Omental fat pad (tissue), 4 donors: ENCODE data around the gene CPED1. TPM values are rescaled to one million over a fixed set of nuclear protein-coding genes. Genes with fewer than 3 reads are reported as not detected.

Experiments
- ATAC-seq: fragments of 150-250 bp; one replicate; pipeline ENCODE4 v1.9.1; 2016; ENCODE audit warnings: mild to moderate bottlenecking, moderate library complexity; ENCODE audit not compliant: low FRiP score
- DNase-seq: peaks from one replicate; pipeline ENCODE4 v3.0.0-alpha.2; 2019; ENCODE audit warnings: low spot score
- total RNA-seq, 4 donors: library from RNA; depleted of rRNA; stranded (reverse); fragments of >200 nt; gene quantifications; one replicate each; pipeline ENCODE4 v1.1.0, GENCODE V29; 2016
- TF ChIP-seq, protein P1 (sequence below), 3 donors: fragments of 450-650 bp; IDR thresholded peaks; one replicate each; pipeline ENCODE4 v1.5.1; 2016 to 2017; ENCODE audit warnings: antibody characterized with exemption in 3 of 3, mild to moderate bottlenecking in 3 of 3, moderate library complexity in 2 of 3

CPED1 gene
- total RNA-seq, 4 donors from 2014 or later = 24.9 to 63.9 (median 40.9) TPM

DNA sequence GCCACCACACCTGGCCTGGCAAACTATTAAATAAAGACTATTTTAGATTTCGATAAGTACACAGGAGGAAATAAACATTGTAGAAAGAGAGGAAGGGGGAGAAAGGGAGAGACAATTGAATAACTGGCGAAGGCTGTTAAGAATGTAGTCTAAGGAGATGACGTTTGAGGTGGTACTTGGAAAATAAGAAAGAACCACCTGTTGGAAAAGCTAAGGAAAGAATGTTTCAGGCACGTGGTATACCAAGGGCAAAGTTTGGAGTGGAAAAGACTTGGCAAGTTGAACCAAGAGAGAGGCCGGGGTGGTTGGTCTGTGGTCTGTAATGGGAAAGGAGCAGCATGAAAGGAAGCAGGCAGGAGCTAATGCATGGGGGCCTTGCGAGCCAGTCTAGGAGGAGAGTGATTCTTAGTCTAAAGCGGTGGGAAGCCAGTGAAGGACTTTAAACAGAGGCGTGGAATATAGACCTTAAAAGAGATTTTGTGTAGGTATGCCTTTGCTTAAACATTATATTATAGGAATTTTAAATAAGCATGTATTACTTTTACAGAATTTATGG, 28.5 kb upstream of the CPED1 start:
- DNase-seq (no peak), ATAC-seq (no peak)

DNA sequence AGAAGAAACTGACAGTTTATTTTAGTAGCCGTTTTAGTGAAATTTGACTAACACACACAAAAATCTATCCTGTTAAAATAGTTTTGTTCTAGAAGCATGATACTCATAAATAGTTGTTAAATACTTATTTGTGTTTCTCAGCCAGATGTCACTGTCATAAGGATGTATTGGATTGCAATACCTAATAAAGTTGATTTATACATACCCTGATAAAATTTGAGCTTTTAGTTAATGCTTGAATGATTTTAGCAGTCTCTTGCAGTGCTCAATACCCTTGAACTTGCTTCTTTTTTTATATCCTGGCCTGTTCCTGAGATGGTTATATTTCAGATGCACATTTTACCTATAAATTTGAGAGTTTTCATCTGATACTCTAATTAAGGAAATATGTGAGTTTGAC, 27.8 kb upstream of the CPED1 start:
- TF ChIP-seq, protein P1, sequence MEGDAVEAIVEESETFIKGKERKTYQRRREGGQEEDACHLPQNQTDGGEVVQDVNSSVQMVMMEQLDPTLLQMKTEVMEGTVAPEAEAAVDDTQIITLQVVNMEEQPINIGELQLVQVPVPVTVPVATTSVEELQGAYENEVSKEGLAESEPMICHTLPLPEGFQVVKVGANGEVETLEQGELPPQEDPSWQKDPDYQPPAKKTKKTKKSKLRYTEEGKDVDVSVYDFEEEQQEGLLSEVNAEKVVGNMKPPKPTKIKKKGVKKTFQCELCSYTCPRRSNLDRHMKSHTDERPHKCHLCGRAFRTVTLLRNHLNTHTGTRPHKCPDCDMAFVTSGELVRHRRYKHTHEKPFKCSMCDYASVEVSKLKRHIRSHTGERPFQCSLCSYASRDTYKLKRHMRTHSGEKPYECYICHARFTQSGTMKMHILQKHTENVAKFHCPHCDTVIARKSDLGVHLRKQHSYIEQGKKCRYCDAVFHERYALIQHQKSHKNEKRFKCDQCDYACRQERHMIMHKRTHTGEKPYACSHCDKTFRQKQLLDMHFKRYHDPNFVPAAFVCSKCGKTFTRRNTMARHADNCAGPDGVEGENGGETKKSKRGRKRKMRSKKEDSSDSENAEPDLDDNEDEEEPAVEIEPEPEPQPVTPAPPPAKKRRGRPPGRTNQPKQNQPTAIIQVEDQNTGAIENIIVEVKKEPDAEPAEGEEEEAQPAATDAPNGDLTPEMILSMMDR (IDR thresholded peaks at IDR 0.05) = no peak
- ATAC-seq (no peak), DNase-seq (no peak)

More for the DNA sequence above, 28.5 kb upstream of the CPED1 start:
- TF ChIP-seq, protein P1 (IDR thresholded peaks at IDR 0.05) = no peak

DNA sequence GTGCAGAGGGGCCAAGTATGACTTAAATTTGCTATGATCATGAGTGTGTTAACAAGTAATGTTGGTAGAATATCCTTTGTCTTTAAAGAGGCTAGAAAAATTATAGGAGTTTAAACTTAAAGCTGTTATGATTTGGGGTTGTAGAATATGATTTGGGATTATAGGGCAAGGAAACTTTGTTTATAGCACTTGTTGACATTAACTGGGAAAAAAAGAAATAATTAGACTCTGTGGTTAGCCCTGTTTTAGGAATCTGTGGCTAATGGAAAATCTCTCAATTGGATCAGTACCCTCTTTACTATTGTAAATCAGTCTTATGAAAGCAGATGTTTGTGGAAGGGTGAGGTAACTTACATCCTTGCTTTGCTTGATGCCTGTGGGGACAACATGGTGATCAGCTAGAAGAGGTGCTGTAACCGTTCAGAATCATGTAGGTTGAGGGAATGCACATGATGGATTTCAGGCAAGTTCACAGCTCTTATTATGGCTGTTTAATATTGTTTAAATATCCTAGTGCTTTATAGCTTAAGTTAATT, 26.8 kb upstream of the CPED1 start:
- ATAC-seq (no peak), DNase-seq (no peak)
- TF ChIP-seq, protein P1 (IDR thresholded peaks at IDR 0.05) = no peak

DNA sequence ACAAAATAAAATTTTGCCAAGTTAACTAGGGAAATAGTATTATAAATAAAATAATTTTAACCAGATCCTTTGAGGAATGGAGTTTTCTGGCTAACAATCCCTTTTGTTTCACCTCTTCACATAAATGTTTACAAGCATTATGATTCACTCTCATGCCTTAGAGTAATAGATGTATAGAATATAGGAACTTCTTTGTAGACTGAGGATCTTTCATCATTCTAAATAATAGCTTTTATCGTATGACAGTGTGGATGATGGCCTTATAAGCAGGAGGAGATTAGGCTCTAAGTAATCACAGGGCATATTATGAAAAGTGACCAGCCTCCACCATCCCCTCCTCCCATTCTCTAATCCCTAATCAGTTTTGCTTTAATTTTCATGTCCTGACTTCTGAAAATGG, 24.4 kb upstream of the CPED1 start:
- no peak for DNase-seq
- TF ChIP-seq, protein P1 (IDR thresholded peaks at IDR 0.05) = no peak
- ATAC-seq = no peak

DNA sequence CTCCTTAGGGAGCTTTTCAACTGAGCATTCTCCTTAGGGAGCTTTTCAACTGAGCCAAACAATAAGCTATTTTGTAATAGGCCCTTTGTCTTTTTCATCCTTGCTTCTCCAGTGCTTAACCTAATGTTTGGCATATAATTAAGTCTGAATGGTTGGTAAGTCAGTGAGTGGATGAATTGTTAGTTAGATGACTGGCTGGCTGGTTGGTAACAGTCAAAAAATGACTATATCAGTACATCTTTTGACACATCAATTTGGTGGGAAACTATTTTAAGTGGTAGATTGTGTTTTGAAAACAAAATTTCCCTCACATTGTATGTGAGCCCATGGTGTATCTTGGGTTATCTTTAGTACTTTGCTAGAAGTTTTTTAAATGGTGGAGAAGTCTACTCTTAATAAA, 21.6 kb upstream of the CPED1 start:
- ATAC-seq = no peak
- DNase-seq = no peak
- TF ChIP-seq, protein P1 (IDR thresholded peaks at IDR 0.05) = no peak

DNA sequence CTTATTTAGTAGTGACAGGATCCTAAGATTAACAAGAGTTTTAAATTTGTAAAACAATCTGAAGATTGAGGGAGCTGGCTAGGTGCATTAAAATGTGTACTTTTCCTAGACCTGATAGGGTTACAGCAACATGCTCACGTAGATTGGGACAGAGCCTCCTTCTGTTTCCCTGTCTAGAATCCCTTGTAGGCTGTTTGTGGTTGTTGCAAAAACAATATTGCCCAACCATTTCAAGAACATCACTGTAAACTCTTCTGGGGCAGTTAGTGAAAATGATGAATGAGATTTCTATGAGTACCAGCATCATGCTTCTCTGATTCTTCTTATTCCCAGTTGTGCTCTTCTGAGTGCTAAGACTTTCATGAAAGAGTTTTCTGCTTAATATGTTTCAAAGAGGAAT, 14.7 kb upstream of the CPED1 start:
- ATAC-seq (no peak), DNase-seq (no peak)

More for the DNA sequence above, 14.7 kb upstream of the CPED1 start:
- TF ChIP-seq, protein P1 (IDR thresholded peaks at IDR 0.05) = no peak
